ENCODE results near the gene INPPL1.
A peak's percentile ranks its signal among the peaks of the same experiment; 100 is the strongest.

Gene INPPL1

DNA sequence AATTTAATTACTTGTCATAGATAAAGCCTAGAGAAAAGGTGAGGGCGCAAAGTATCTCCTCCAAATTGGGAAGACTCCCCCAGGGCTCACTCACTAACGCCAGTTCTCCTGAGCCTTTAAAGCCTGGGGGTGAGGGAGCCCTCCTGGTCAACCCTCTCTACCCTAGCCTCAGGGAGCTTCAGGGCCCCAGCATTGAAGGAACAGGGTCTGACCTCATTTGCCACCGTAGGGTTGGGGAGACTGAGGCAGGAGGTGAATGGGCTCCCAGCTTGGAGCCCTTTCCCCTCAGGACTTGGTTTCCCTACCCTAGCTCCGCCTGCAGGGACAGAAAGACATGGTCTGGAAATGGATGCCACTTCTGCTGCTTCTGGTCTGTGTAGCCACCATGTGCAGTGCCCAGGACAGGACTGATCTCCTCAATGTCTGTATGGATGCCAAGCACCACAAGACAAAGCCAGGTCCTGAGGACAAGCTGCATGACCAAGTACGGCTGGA lies 6.3 kb upstream of the INPPL1 start:
- in situ Hi-C loops (cut with HindIII; ENCODE audit: low sequenced_read_pairs) = no loop called here
- DNase-seq (ENCODE audit: low read depth, low spot score) = no peak
- H3K4me3 ChIP-seq (ENCODE audit: low read depth, low read length) = no peak overlapping the region
- TF ChIP-seq, protein P1, sequence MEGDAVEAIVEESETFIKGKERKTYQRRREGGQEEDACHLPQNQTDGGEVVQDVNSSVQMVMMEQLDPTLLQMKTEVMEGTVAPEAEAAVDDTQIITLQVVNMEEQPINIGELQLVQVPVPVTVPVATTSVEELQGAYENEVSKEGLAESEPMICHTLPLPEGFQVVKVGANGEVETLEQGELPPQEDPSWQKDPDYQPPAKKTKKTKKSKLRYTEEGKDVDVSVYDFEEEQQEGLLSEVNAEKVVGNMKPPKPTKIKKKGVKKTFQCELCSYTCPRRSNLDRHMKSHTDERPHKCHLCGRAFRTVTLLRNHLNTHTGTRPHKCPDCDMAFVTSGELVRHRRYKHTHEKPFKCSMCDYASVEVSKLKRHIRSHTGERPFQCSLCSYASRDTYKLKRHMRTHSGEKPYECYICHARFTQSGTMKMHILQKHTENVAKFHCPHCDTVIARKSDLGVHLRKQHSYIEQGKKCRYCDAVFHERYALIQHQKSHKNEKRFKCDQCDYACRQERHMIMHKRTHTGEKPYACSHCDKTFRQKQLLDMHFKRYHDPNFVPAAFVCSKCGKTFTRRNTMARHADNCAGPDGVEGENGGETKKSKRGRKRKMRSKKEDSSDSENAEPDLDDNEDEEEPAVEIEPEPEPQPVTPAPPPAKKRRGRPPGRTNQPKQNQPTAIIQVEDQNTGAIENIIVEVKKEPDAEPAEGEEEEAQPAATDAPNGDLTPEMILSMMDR (IDR thresholded peaks at IDR 0.05; ENCODE audit: low read depth, low read length) = no peak

DNA sequence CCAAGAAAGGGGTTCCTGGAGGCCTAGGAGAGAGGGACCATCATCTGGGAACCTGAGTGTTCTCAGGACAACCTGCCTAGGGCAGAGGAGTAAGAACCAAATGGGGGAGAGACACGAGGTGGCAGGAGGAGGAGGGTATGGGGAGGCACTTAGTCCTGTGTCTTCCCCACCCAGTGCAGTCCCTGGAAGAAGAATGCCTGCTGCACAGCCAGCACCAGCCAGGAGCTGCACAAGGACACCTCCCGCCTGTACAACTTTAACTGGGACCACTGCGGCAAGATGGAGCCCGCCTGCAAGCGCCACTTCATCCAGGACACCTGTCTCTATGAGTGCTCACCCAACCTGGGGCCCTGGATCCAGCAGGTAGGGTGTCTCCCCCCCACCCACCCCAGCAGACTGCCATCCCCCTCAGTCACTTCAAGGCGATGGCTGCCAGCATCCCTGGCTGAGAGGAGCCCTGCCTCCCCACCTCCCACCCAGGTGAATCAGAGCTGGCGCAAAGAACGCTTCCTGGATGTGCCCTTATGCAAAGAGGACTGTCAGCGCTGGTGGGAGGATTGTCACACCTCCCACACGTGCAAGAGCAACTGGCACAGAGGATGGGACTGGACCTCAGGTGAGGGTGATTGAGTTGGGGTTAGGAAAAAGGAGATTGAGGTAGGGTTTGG lies 3.7 kb upstream of the INPPL1 start:
- H3K4me3 ChIP-seq (ENCODE audit: low read depth, low read length) = no peak overlapping the region
- in situ Hi-C loops (cut with HindIII; ENCODE audit: low sequenced_read_pairs) = no loop called here
- no peak for DNase-seq (ENCODE audit: low read depth, low spot score)
- TF ChIP-seq, protein P1 (IDR thresholded peaks at IDR 0.05; ENCODE audit: low read depth, low read length) = no peak

DNA sequence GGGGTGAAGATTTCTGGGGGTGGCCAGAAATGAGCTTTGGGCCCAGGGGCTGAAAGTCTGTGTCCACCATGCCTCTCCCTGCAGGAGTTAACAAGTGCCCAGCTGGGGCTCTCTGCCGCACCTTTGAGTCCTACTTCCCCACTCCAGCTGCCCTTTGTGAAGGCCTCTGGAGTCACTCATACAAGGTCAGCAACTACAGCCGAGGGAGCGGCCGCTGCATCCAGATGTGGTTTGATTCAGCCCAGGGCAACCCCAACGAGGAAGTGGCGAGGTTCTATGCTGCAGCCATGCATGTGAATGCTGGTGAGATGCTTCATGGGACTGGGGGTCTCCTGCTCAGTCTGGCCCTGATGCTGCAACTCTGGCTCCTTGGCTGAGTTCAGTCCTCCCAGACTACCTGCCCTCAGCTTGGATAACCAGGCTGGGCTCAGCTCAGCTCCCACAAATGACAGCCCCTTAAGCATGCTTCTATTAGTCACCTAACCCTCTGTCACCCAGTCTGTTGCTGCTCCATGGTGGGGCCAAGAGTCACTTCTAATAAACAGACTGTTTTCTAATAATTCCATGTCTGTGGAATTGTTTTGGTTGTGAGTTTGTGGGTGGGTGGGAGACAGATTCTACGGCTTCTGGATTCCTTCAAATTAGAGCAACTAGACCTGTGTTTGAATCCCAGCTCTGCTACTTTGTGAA lies 3.0 kb upstream of the INPPL1 start:
- H3K4me3 ChIP-seq (ENCODE audit: low read depth, low read length) = no peak overlapping the region
- no peak for DNase-seq (ENCODE audit: low read depth, low spot score)
- TF ChIP-seq, protein P1 (IDR thresholded peaks at IDR 0.05; ENCODE audit: low read depth, low read length) = no peak
- in situ Hi-C loops (cut with HindIII; ENCODE audit: low sequenced_read_pairs) = no loop called here

DNA sequence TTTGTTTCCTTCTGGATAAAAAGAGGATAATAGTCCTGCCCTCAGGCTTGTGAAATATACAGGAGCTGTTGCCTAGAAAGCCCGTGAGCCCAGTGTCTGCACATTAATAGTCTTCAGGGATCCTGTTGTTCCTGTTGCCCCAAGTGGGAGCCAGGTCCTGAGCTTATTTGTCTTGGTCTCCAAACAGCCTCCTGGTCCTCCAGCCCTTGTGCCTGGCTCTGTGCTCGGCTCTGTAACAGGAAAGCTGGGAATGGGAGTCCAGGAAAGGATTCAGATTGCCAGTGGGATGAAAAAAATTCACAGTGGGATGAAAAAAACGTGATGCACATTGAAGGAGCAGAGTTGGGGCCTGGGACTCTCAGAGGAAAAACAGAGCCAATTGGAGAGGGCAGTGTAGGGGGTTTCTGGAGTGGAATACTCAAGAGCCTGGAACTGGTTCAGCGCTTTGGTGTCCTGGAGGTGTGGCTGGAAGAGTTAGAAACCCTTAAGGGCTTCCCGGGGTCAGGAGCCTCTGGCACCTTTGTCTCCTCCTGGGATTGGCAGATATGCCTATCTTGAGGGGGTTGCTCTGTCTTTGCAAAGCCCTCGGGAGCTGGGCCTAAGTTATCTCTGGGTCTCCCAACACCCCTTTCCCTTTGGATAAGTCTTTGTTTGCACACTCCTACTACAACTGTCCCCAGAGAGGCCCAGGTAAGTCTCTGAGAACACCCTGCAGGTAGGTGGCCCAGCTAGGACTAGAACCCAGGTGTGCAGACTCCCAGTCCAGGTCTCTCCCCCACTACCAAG lies 2.3 kb upstream of the INPPL1 start:
- DNase-seq (ENCODE audit: low read depth, low spot score) = no peak
- H3K4me3 ChIP-seq (ENCODE audit: low read depth, low read length) = peak overlapping the region; percentile 73
- TF ChIP-seq, protein P1 (IDR thresholded peaks at IDR 0.05; ENCODE audit: low read depth, low read length) = no peak
- in situ Hi-C loops (cut with HindIII; ENCODE audit: low sequenced_read_pairs) = no loop called here

DNA sequence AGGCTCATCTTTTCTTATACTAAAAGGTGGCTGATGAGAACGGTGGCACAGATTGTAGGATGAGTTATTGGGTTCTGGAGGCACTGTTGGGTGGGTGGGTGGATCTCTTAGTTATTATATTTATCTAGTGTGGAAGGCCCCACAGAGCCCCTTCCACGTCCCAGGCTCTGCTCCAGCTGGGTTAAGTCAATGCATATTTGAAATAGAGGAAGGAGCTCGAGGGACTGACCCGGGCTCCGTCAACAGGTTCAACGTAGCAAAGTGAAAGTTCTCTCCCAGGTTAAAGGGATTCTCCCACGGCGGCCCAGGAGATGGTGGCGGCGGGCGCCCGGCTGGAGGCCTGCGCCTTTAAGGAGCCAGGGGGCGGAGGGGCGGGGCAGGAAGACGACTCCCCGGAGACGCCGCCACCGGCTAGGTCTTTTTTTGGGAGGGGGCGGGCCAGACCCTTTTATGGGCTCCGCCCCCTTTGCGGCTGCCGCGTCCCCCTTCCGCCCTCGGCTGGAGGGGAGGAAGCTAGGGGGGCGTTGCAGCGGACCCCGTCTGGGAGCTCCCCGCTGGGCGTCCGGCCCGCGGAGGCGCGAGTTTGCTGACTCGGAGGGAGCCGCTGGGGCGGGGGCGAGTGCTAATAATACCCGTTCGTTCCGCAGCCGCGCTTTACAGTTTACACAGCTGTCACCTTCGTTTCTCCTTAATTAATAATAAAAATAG lies 1.5 kb upstream of the INPPL1 start:
- in situ Hi-C loops (cut with HindIII; ENCODE audit: low sequenced_read_pairs) = no loop called here
- TF ChIP-seq, protein P1 (IDR thresholded peaks at IDR 0.05; ENCODE audit: low read depth, low read length) = peak; percentile 28
- peak; percentile 97 for DNase-seq (ENCODE audit: low read depth, low spot score)
- peak overlapping the region; percentile 73 for H3K4me3 ChIP-seq (ENCODE audit: low read depth, low read length)

Data from astrocyte of the spinal cord (primary cell).